Mesothelial cell of epicardium (in vitro differentiated cells): ENCODE data around the gene NADK. TPM values are rescaled to one million over a fixed set of nuclear protein-coding genes. Genes with fewer than 3 reads are reported as not detected.

Source experiments
- DNase-seq, 2 experiments: peaks; one replicate each; pipeline ENCODE4 v3.0.0; 2021; ENCODE audit warnings: low spot score in 2 of 2; ENCODE audit not compliant: unreplicated experiment in 2 of 2
- H3K27ac Mint-ChIP-seq: 2 replicates; pipeline ENCODE4 v1.8.0; 2021; ENCODE audit warnings: mixed read lengths
- H3K27me3 Mint-ChIP-seq: 2 replicates; pipeline ENCODE4 v1.8.0; 2021; ENCODE audit warnings: low read depth, mixed read lengths
- H3K36me3 Mint-ChIP-seq: 2 replicates; pipeline ENCODE4 v1.8.0; 2021; ENCODE audit warnings: mixed read lengths
- H3K4me1 Mint-ChIP-seq: 2 replicates; pipeline ENCODE4 v1.8.0; 2021; ENCODE audit warnings: mixed read lengths
- H3K4me3 Mint-ChIP-seq: 2 replicates; pipeline ENCODE4 v1.8.0; 2021; ENCODE audit warnings: mild to moderate bottlenecking, moderate library complexity, mixed read lengths
- H3K9me3 Mint-ChIP-seq: 2 replicates; pipeline ENCODE4 v1.8.0; 2021; ENCODE audit warnings: mixed read lengths
- total RNA-seq: library from RNA; stranded (reverse); gene quantifications from 3 replicates; pipeline ENCODE4 v1.2.1, GENCODE V29; 2021
- TF ChIP-seq, protein P1 (sequence below): fragments of 200-600 bp; sonication (generic); IDR thresholded peaks from one replicate; pipeline ENCODE4 v1.5.0; 2021; ENCODE audit warnings: antibody characterized with exemption; ENCODE audit not compliant: unreplicated experiment

The NADK gene
- total RNA-seq, 1 donor from 2014 or later, result 78.2 TPM

DNA sequence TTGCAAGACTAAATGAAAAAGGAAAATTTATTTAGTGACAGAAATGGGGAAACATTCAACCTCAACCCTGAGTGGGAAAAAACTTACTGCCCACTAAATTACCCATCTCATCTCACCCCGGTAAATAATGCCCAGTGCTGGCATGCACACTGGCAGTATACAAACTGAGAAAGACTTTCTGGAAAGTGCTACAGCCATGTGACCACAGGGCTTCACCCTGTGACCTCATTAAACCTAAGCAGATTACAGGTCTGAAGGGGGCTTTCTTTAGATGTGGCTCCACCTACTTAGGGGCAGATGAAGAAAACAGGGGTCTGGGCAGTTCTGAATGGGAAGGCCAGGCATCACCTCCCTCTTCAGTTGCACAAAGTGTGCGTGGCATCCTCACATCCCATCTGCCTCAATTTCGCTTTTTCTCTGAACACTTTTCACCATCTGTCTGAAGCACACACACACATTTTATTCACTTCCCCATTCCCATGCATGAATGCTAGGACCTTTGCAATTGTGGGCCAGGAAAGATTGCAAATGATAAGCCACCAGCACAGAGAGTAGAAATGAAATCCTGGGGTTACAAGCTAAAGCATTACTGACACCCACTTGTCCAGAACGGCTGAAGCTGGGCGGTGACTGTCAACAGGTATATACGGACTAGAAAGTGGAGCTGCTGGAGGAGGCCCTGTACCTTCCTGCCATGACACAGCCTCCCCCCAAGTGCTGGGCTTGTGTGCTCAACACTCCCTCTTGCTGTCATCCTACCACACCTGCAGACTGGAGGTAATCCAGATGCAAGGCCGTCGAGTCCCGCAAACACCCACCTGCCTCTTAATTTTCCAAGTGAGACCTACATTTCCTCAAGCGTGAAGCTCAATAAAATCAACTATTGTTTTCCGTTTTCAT is 2.7 kb downstream of the NADK start:
- H3K4me1 Mint-ChIP-seq, result peaks cover 21% of the 10 kb centered on the region
- DNase-seq, result no peak
- H3K4me3 Mint-ChIP-seq, result peak overlapping the region; percentile 3
- TF ChIP-seq, protein P1, sequence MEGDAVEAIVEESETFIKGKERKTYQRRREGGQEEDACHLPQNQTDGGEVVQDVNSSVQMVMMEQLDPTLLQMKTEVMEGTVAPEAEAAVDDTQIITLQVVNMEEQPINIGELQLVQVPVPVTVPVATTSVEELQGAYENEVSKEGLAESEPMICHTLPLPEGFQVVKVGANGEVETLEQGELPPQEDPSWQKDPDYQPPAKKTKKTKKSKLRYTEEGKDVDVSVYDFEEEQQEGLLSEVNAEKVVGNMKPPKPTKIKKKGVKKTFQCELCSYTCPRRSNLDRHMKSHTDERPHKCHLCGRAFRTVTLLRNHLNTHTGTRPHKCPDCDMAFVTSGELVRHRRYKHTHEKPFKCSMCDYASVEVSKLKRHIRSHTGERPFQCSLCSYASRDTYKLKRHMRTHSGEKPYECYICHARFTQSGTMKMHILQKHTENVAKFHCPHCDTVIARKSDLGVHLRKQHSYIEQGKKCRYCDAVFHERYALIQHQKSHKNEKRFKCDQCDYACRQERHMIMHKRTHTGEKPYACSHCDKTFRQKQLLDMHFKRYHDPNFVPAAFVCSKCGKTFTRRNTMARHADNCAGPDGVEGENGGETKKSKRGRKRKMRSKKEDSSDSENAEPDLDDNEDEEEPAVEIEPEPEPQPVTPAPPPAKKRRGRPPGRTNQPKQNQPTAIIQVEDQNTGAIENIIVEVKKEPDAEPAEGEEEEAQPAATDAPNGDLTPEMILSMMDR, result no peak
- peak overlapping the region; percentile 3 for H3K27ac Mint-ChIP-seq
- H3K27me3 Mint-ChIP-seq, result no peaks in the 10 kb centered on the region
- peaks cover 6% of the 10 kb centered on the region for H3K9me3 Mint-ChIP-seq
- H3K36me3 Mint-ChIP-seq, result peaks cover 16% of the 10 kb centered on the region

GRCh38 chr1:1773874-1774273 is 4.4 kb downstream of the NADK start:
- TF ChIP-seq, protein P1, result no peak
- H3K36me3 Mint-ChIP-seq, result peaks cover 22% of the 10 kb centered on the region
- H3K27me3 Mint-ChIP-seq, result no peaks in the 10 kb centered on the region
- H3K4me3 Mint-ChIP-seq, result no peak overlapping the region
- H3K9me3 Mint-ChIP-seq, result peaks cover 6% of the 10 kb centered on the region
- no peak for DNase-seq
- no peak overlapping the region for H3K27ac Mint-ChIP-seq
- peaks cover 18% of the 10 kb centered on the region for H3K4me1 Mint-ChIP-seq

- no peaks in the 10 kb centered on the region for H3K27me3 Mint-ChIP-seq
- H3K36me3 Mint-ChIP-seq, result peaks cover 34% of the 10 kb centered on the region
- DNase-seq, result no peak
- TF ChIP-seq, protein P1, result no peak
- no peak overlapping the region for H3K4me3 Mint-ChIP-seq
- H3K27ac Mint-ChIP-seq, result no peak overlapping the region
- H3K9me3 Mint-ChIP-seq, result peaks cover 11% of the 10 kb centered on the region
- H3K4me1 Mint-ChIP-seq, result peaks cover 7% of the 10 kb centered on the region
Measured at GRCh38 chr1:1771096-1771495, 7.2 kb downstream of the NADK start.

DNA sequence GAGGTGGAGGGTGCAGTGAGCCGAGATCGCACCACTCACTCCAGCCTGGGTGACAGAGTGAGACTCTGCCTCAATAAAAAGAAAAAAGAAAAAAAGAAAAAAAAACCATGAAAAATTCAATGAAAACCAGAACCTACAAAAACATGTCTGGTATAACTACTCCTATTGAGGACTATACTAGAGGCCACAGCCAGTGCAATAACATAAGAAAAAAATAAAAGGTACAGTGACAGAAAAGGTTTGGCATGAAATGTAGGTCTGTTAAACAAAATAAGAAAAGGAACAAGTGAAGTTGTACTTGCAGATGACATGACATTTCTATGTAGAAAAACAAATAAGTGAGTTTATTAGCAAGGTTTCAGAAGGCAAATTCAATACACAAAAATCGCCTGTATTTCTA is 8.2 kb downstream of the NADK start:
- H3K4me3 Mint-ChIP-seq, result no peak overlapping the region
- H3K36me3 Mint-ChIP-seq, result peaks cover 34% of the 10 kb centered on the region
- H3K27ac Mint-ChIP-seq, result no peak overlapping the region
- no peaks in the 10 kb centered on the region for H3K4me1 Mint-ChIP-seq
- DNase-seq, result no peak
- H3K27me3 Mint-ChIP-seq, result no peaks in the 10 kb centered on the region
- peaks cover 11% of the 10 kb centered on the region for H3K9me3 Mint-ChIP-seq
- TF ChIP-seq, protein P1, result no peak

DNA sequence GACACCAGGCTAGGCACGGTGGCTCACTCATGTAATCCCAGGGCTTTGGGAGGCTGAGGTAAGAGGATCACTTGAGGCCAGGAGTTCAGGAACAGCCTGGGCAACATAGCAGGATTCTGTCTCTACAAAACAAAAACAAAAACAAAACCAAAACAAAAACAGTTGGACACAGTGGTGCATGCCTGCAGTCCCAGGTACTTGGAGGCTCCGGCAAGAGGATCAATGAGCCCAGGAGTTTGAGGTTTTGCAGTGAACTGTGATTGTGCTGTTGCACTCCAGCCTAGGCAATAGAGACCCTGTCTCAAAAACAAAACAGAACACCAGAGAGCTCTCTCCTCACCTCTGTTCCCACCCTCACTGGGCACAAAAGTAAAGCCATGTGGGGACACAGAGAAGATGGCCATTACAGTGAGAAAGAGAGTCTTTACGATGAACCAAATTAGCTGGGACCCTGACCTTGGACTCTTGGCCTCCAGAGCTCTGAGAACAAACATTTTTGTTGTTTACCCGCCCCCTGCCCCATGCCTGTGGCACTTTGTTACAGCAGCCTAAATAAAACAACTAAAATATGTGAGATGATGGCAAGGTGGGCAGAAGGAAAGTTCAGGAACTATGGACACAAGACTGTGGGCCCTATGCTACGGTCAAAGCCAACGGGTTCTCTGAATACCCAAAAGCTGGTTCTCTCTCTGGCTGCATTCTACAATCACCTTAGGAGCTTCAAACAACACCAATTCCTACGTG is 9.8 kb downstream of the NADK start:
- Mint-ChIP-seq H3K4me3 (no peak overlapping the region), H3K36me3 (peaks cover 38% of the 10 kb centered on the region), H3K4me1 (no peaks in the 10 kb centered on the region), H3K27me3 (no peaks in the 10 kb centered on the region), H3K9me3 (peaks cover 11% of the 10 kb centered on the region), H3K27ac (no peak overlapping the region)
- no peak for DNase-seq
- TF ChIP-seq, protein P1, result no peak
